HG03060 (cell line): ENCODE data around the gene ECEL1.

ENCODE experiments used
- ATAC-seq: cut with Tn5 transposase; IDR thresholded peaks from one replicate; pipeline ENCODE4 v1.9.1; 2021; ENCODE audit warnings: low read depth, moderate number of reproducible peaks; ENCODE audit not compliant: unreplicated experiment

The ECEL1 gene

DNA sequence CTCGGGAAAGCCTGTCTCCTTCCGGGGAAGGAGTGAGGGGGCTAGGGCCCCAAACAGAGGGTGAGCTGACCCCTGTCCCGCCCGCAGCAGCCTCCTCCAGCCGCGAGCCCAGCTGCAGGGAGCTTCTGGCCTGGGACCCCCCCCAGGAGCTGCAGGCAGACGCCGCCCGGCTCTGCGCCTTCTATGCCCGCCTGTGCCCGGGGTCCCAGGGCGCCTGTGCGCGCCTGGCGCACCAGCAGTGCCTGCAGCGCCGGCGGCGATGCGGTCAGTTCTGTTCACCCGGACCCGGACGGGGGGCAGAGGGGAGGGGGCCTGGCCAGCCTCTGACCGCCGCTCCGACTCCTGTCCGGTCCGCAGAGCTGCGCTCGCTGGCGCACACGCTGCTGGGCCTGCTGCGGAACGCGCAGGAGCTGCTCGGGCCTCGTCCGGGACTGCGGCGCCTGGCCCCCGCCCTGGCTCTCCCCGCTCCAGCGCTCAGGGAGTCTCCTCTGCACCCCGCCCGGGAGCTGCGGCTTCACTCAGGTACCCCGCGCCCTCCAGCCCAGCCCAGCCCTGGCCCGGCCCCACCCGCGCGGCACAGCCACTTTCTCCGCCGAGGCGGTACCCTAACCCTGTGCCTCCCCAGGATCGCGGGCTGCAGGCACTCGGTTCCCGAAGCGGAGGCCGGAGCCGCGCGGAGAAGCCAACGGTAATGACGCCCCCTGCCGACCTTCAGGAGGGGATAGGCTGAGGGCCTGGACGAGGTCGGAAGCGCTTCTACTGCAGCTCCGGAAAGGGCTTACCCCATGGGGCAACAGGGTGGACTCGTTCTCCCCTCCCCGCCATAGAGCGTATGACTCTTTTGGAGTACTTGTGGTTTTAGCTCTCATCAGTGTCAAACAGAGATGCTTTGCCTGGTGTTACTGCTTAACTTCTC, 36.3 kb upstream of the ECEL1 start:
- no peak for ATAC-seq

DNA sequence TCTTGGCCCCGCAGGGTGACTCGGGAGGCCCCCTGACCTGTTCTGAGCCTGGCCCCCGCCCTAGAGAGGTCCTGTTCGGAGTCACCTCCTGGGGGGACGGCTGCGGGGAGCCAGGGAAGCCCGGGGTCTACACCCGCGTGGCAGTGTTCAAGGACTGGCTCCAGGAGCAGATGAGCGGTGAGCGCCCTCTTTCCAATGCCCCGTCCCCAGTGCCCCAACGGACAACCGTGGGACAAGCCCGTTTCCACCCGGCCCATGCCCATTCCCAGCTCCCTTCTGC, 35.7 kb upstream of the ECEL1 start:
- no peak for ATAC-seq

DNA sequence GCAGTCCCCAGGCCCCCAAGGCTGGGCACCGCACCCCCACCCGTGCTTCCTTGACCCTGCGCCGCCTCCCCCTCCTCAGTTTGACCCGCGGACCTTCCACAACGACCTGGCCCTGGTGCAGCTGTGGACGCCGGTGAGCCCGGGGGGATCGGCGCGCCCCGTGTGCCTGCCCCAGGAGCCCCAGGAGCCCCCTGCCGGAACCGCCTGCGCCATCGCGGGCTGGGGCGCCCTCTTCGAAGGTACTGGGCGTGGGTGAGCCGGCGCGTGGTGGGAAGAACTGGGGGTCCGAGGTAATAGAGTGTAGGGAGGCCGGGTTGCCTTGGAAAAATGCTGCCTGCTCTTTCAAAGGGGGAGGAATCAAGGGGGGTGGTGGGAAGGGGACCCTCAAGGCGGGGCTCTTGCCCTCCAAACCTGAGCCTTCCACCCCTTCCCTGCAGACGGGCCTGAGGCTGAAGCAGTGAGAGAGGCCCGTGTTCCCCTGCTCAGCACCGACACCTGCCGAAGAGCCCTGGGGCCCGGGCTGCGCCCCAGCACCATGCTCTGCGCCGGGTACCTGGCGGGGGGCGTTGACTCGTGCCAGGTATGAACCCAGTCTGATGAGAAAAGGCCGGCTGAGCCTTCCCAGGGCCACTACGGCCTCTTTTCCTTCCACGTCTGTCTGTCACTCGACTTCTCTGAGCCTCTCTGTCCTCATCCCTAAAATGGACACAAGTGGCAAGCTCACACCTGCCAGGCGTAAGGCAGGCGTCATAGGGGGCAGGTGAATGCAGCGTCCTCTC, 35.2 kb upstream of the ECEL1 start:
- no peak for ATAC-seq

DNA sequence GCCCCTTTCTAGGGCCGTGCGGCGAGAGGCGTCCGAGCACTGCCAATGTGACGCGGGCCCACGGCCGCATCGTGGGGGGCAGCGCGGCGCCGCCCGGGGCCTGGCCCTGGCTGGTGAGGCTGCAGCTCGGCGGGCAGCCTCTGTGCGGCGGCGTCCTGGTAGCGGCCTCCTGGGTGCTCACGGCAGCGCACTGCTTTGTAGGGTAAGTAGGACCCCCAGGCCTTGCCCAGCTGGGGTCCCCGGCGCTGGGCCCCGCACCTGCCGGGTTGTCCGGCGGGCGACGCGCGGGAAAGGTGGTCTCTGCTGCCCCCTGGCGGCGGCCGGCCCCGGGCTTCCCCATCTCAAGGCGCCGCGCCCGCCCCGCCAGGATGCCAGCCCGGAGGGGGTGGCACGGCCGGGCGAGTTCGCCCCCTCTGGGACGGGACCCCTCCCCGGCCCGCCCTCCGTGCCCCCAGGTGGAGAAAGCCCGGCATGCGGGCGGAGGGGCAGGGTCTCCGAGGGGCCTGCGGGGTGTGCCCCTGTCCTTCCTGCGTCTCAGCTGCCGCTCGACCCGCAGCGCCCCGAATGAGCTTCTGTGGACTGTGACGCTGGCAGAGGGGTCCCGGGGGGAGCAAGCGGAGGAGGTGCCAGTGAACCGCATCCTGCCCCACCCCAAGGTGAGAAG, 34.5 kb upstream of the ECEL1 start:
- no peak for ATAC-seq

DNA sequence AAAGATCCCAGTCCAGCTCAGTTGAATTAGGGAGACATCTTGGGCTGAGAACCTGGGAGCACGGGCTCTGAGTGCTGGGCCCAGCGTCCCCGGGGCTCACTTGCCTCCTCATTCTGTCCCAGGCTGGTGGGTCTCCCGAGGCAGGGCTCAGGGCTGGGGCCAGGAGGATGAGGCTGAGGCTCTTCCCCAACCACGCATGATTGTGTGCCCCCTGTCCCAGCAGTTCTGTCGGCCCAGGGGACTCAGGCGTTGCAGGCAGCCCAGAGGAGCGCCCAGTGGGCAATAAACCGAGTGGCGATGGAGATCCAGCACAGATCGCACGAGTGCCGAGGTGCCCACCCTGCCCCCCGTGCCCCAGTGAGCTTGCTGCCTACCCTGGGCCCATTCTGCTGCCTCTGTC, 33.5 kb upstream of the ECEL1 start:
- no peak for ATAC-seq

DNA sequence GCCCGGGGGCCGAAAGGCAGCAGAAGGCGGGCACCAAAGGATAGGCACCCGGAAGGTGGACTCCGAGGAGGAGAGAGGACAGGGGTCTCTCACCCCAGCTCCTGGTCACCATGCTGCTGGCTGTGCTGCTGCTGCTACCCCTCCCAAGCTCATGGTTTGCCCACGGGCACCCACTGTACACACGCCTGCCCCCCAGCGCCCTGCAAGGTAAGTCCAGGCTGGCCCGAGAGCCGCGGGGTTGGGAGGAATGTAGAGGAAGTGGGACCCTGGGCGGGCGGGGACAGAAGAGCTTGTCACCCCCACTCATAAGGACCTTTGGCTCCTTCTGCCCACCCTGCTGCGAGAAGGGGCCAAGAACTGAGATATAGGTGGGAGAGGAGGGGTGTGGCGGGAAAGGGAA, 32.9 kb upstream of the ECEL1 start:
- no peak for ATAC-seq

DNA sequence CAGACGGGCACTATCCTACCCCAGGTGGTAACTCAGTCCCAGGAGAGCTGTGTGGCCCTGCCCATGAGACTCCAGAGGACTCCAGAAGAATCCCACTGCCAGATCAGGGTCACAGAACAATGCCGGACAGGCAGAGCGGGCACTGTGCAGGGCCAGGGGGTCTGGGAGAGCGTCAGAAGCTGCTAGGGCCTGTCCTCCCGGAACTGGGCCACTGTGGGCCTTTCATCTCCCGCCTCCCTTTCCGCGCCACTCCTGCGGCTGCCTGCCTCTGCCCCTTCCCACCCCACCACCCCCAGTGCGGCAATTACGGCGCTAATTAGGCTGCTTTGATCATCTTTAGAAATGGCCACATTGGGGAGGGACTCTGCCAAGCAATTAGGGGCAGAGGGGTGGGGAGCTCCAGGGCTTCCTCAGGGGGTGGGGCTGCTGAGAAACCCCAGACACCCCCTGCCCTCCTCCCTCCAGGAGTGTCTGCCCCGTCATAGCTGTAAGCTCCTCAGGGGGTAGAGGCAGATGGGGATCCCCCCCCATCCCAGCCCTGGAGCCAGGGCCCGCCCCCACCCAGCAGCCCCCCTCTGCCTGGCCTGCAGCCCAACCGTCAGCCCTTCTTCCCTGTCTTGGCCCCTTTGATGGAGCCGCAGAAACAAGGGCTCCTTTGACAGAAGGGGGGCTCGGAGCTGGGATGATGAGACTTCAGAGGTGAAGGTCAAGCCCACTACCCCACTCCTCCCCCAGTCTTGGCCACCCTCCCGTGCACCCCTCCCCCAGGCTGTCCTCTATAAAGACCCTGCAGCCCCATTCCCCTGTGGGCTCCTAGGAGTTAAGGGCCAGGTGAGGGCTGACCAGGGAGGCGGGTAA, 32.2 kb upstream of the ECEL1 start, which contains the start of gene PRSS56:
Gene PRSS56, plus strand, starts transcription at position 808 of the 858 bp plus-strand sequence. CDS start 211 bp downstream, outside the sequence.
- no peak for ATAC-seq

DNA sequence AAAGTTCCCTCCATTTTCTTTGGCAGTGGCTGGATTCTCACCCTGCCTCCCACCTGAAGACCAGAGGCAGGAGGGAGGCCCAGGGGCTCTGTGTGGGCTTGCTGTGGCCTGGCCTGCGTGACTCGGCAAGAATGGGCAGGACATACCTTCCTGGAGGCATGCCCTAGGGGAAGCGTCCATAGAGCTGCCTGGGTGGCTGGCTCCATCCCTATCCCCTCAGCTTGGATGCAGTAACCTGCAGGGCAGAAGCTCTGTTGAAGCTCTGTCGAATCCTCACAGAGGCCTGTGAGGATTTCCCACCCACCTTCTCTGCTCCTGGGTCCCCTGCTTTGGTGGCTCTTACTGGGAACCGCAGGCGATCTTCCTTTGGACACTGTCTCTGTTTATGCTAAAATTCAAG, 31.2 kb upstream of the ECEL1 start:
- ATAC-seq: no peak

DNA sequence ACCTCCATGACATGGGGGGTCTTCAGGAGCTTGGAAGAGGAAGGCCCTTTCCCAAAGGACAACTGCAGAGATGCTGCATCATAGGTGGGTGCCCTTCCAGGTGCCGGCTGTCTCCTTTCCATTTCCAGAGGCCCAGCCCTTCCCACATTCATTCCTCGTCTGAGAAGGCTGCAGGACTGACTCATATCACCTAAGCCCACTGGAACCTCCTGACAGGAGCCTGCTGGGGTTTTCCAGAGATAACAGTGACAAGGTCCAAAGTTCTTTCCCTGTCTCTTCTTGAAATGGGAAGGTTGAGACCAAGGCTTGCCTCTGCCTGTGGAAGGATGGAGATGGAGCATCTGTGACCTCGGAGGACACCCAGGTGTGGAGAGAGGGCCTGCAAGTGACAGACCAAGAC, 28.9 kb upstream of the ECEL1 start:
- ATAC-seq: no peak

DNA sequence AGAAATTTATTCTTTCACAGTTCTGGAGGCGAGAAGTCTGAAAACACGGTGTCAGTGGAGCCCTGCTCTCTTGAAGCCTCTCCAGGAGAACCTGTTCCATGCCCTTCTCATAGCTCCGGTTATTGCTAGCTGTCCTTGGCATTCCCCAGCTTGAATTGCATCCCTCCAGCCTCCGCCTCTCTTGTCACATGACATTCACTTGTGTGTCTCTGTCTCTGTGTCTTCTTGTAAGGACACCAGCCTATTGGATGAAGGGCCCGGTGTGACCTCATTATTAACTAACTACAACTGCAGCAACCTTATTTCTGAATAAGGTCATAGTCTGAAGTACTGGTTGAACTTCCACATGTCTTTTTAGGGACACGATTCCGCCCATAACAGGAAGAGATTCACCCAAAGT, 28.0 kb upstream of the ECEL1 start:
- ATAC-seq: no peak

DNA sequence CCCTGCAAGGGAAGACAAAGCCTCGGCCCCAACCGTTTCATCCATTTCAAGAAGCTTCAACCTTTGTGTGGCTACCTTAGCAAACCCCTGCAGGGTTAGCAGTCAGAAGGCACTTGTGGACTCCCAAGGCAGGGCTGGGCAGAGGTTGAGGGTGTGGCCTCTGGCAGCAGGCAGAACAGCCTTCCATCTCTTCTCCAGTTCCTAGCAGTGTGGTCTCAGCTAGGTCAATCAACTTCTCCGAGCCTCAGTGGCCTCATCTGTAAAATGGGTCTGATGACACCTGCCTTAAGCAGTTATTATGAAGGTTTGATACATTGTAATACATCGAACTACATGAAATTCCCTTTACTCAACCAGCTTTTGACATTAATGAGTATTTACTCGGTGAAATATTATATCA, 25.7 kb upstream of the ECEL1 start:
- ATAC-seq: no peak

DNA sequence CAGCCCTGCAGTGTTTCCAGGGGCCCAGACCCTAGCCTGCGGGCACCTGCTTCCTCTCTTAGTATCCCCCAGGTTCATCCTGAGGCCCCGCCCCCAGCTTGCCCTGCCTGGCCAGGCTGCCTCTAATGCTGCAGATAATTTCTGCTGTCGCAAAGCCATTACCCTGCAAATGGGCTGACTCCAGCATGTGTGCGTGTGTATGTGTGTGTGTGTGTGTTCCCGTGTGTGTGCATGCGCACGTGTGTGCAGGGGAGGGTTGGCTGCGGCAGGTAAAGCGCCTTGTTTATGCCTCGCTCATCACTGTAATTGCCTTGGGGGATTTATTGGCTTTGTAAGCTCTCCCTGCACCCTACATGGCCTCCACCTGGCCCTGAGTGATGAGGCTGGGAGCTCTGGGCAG, 25.0 kb upstream of the ECEL1 start:
- no peak for ATAC-seq

DNA sequence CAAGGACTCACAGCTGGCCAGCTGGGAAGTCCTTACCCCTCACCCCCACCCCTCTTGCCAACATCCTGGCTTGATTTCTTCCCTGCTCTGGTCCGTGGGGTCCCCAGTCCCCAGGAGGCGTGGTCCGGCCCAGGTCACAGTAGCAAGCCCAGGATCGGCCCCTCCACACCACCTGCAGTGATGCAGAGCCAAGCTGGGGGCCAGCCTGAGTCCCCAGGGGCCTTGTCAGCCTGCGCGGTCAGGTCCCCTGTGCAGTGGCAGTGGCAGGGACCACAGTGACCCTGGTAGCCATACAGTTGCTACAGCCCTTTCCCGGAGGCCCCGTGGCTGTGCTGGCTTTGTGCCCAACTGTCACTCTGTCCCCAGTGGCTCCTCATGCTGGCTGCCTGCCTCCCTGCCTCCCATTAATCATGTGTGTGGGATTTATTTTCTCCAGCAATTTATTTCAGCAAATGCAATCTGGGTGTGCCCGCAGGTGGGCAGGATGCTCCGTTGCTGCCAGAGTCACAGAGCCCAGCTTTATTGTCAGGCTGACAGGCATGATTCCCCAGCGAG, 23.8 kb upstream of the ECEL1 start:
- no peak for ATAC-seq

DNA sequence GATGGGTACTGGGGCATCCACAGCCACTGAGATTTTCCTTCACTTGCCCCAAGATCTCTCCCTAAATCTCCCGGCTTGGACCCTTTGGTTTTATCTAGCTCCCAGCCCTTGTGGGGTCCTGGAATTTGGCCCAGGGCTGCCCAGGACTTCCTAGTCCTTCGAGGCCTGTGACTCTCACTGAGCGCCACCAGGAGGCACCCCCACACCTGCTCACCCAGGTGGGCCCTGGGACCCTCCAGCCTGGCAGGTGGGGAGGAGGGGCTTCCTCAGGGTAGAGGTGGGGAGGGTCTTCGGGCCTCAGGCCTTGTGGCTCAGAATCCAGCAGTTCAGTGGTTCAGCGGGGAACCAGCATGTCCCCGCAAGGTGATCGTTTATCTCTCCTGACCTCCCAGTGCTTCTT, 20.6 kb upstream of the ECEL1 start:
- ATAC-seq: no peak

DNA sequence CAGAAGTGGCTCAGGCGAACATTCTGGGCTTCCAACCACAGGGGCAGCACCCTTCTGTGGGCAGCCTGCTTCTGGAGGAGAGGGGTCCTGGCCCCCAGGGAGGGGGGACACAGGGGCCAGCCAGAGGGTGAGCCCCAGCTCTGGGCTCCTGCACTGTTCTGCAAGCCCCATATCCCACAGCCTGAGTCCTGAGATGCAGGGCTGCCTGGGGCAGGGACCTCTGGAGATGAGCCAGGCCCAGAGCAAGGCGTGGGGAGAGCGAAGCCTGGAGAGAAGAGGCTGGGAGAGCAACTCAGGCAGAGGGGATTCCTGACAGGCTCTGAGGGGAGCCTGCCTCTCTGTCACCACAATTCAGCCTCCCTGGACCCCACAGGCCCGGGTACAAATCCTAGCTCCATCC, 19.1 kb upstream of the ECEL1 start:
- no peak for ATAC-seq

DNA sequence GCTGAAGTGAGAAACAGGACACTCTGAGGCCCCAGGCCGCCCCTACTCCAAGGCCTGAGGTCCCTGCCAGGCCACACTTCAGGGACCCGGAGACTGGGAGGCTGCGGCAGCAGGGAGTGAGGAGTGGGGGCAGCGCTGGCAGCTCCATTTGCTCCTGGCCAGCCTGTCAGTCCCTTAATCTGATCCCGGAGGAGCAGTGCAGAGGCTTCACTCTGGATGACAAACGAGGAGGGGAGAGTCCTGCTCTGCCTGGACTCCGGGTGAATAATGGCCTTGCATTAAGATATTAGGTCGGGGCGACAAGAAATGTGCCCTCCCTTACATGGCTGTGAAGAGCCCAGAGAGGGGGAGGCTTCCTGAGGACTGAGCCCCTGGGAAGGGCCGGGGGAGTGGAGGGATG, 18.2 kb upstream of the ECEL1 start:
- no peak for ATAC-seq

DNA sequence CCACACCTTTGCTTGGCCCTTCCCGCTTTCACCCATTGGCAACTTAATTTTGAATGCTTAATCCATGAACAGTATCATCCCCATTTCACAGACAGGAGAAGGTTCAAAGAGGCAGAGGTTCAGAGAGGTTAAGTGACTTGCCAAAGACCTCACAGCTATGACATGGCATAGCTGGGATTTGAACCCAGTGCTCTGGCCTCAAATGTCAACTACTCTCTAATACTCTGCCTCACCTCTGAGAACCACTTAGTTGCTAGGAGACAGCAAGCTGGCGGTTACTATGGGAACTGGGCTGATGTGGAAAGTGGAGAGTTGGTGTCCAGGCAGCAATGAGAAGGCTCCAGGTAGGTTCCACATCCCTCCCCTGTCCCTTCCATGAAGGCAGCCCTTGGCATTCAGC, 16.8 kb upstream of the ECEL1 start:
- no peak for ATAC-seq

DNA sequence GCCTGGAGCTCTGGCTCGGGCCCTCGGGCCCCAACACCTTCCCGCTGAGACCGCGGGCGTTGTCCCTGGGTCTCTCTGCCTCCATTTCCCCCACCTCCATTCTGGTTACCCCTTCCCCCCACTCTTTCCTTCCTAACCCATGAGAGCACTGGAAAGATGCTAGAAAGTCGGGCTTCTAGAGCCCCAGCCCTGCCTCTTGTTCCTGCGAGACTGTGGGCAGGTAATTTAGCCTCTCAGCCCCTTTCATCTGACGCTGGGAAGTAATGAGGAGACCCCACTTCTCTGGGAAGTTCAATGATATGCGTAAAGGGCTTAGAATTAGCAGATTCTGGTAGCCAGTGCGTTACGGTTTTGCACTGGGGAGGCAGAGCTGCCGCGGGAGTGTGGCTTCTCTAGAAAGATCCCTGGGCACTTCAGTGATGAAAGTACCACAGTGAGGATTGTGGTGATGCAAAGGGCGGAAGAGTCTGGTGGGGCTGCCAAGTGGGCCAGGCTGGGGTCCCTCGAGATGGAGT, 16.2 kb upstream of the ECEL1 start:
- ATAC-seq: no peak

DNA sequence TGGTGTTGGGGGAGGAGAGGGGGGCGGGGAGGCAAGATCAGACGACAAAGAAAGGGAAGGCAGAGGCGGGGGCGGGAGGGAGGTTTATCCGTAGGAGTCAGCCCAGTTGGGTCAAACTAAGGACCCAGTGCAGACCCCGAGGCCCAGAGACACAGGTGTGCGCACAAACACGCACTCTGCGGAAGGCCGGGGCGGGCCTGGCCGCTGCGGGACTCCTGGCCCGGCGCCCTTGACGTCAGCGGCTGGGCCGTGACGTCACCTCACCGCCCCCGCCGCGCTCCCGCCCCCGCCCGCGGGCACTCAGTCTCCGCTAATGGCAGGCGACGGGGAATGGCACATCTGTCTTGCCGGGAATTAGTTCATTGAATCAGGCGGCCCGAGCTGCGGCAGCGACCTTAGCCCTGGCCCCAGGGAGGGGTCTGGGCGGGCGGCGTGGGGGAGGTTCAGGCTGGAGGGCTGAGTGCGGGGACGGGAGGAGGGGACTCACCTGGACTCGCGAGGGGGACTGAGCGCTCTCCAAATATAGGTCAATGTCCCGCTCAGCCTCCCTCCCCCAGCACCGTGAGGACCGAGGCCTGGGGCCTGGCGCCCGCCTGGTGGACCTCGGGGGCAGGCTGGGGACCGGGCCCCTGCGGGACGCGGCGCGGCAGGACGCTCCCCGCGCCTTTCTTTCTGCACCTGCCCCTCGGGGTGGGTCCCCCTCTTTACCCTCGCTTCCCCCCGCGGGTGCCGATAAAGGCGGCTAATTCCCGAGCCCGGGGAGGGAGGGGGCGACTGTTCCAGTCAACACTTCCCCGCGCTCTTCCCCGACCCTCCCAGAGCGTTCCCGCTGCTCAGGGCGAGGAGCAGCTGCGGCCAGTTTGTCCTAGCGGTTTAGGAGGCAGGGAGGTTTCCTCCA, 15.5 kb upstream of the ECEL1 start:
- no peak for ATAC-seq
